GM19025 (cell line): ENCODE results near the gene ZFP3.
"Not testable (repeated sequence)": the region's sequence is repeated elsewhere in the genome, so short reads cannot be mapped to it uniquely, and the experiment has no call there.

ENCODE experiments used
- ATAC-seq: cut with Tn5 transposase; IDR thresholded peaks from one replicate; pipeline ENCODE4 v1.9.1; 2021; ENCODE audit warnings: mild to moderate bottlenecking, low read depth, moderate library complexity; ENCODE audit not compliant: unreplicated experiment

Gene ZFP3

DNA sequence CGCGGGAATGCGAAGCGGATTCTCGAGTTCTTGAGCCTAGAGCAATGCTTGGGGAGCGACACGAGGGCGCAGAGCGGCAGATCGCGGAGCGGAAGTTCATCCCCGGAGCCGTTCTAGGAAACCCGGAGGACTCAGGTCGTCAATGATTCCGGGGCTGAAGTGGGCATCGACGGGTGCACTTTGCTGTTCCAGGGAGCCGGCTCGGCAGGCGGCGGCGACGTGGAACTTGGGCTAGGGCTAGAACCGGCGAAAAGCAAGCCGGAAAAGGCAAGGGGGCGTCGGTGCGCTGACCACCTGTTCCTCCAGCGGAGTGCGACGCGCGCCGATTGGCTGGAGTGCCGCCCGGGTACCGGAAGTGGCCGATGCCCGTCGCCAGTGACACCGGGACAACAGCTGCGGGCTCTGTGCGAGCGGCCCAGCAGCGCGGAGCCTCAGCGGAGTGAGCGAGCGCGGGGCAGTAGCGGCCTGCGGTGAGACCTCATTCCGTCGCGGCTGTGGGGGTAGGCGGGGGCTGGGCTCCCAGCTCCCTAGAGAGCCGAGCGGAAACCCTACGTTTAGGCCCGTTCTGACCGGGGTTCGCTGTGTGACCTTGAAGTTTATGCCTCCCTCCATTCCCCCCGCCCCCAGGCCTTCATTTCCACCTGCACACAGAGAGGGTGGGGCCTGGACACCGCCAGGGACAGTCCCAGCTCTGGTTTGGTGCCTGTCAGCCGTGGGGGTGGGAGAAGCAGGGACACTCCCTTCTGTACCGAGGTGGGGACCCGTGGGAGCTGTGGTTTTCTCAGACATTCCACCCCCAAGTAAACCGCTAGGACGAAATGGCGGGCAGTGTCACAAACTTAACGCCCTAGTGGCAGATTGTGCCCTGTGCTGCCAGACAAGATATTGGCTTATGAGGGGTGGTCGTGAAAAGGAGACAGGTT lies at the start of gene ZFP3:
Gene ZFP3 (plus strand): TSS at position 362 of the 923 bp plus-strand sequence. CDS start 13,038 bp downstream, outside the sequence.
- ATAC-seq, result peak; percentile 74

GRCh38 chr17:5030168-5030567 lies 48.1 kb upstream of the ZFP3 start:
- ATAC-seq, result not testable (repeated sequence)

DNA sequence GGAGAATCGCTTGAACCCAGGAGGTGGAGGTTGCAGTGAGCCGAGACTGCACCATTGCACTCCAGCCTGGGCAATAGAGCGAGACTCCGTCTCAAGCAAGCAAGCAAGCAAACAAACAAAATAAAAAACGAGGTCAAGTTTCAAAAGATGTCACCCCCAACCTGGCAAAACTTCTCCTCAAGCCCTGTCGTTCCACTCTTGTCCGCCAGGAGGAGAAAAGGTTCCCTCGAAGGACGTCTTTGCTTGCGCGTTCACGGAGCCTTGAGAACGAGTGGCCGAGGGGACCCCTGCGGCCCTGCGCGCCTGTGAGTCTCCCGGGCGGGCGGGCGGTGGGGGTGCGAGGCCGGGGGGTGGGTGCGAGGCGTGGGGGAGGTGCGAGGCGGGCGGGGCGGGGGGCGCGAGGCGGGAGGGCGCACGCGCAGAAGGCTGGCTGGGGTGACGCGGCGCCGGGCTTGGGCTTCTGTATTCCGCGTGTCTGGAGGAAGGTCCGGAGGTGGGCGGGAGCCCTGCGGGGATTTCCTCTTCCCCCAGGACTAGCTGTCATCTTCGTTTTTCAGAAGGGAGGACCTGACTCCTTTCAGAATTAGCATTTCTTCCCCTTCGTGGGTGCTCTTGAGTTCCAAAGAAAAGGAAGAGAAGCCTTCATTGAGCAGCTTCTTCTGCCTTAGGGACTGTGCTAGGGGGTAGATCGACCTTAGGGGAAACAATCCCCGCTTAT lies 46.7 kb upstream of the ZFP3 start:
- ATAC-seq, result no peak

DNA sequence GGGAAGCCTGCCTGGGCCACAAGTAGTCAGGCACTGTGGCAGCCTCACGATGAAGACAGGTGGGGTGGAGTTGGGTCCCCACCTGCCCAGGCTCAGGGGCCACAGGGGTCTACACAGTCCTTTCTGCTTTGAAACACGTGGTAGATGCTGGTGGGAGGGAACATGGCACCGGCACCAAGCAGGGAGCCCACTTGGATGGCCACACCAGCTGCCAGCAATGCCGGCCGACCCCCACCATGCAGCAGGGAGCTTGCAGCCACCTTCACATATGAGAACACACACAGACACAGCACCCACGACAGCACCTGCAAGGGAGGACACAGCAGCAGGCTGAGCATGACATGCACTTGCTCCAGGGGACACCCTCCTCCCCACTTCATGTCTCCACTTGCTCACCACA lies 45.4 kb upstream of the ZFP3 start:
- no peak for ATAC-seq

GRCh38 chr17:5033352-5034015 lies 44.8 kb upstream of the ZFP3 start:
- ATAC-seq, result no peak

- ATAC-seq, result no peak
Measured at GRCh38 chr17:5034063-5034462, 44.2 kb upstream of the ZFP3 start.

- ATAC-seq, result no peak
Measured at GRCh38 chr17:5034651-5035050, 43.6 kb upstream of the ZFP3 start.

DNA sequence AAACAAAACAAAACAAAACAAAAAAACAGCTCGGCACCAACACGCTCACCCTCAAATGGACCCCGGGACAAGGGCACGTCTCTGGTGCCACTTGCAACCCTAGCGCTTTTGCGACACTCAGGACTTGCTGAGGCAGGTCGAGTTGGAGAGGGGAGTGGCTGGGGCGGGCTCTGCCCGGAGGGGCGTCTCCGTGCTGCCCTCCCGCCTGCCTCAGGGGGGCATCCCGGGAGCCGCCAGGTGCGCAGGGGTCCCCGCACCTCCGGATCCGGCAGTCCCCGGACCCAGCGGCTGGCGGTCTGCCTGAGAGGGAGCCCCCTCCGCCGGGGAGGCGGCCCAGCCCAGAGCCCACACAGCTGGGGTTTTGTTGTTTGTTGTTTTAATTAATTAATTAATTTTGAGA lies 43.0 kb upstream of the ZFP3 start, which contains the start of gene SLC52A1:
Gene SLC52A1 (minus strand): TSS at position 112 of the 400 bp plus-strand sequence. CDS start 820 bp downstream, outside the sequence.
- ATAC-seq, result no peak

DNA sequence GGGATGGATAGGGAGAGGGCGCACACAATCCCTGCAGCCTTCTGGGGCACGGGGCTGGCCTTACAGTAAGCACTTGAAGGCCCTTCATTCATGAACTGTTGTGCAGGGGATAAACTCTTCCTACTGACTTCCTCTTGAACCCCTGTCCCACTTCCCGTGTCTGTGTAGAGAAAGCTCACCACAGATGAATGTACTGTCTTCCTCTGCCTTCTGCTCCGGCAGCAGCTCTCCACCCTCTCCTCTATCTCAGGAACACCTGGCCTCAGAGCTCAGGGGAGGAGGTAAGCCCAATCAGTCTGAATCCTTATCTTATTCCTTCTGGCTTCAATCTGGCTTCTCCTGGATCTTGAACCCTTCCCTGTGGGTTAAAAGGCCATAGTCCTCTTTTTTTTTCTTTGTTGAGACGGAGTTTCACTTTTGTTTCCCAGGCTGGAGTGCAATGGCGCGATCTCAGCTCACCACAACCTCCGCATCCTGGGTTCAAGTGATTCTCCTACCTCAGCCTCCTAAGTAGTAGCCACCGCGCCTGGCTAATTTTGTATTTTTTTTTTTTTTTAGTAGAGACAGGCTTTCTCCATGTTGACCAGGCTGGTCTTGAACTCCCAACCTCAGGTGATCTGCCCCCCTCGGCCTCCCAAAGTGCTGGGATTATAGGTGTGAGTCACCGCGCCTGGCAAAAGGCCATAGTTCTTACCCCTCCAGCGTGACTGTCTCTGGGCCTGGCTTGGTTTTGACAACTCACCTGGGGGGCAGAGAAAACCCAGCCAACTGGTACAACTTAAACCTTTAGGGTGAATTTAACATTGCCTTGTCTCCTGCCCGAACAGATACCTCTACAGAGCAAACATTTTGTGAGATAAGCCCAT lies 35.9 kb upstream of the ZFP3 start:
- ATAC-seq, result no peak

DNA sequence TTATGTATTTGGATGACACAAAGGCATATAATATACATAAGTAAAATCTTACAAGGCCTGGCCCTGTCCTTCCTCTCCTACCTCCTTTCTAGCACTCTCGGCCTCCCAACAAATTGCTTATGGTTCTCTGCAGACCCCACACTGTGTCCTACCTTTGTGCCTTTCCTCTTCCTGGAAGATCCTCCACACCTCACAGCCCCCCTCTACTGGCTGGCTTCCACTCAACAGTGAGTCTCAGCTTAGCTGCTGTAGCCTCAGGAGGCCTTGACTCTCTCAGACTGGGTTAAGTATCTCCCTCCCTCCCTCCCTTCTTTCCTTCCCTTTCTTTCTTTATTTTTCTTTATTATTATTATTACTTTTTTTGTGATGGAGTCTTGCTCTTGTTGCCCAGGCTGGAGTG lies 34.7 kb upstream of the ZFP3 start:
- ATAC-seq, result no peak

DNA sequence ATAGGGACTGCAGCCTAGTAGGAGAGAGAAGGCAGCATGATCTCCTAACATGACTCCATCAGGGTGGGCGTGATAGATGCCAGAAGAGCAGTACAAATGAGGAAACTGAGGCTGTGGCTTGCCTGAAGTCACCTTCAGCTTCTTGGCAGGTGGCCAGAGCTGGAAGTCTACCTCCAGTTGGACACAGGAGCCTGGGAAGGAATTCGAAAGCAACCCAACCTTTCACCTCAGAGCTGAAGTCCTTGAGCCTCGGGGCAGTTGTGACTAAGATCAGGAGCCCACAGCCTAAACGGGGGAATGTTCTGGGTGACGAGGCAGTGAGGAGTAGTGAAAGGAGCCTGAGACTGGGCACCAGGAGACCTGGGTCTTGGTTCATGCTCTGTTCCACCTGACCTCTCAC lies 33.6 kb upstream of the ZFP3 start:
- ATAC-seq, result no peak

GRCh38 chr17:5045496-5045895 lies 32.8 kb upstream of the ZFP3 start:
- no peak for ATAC-seq

DNA sequence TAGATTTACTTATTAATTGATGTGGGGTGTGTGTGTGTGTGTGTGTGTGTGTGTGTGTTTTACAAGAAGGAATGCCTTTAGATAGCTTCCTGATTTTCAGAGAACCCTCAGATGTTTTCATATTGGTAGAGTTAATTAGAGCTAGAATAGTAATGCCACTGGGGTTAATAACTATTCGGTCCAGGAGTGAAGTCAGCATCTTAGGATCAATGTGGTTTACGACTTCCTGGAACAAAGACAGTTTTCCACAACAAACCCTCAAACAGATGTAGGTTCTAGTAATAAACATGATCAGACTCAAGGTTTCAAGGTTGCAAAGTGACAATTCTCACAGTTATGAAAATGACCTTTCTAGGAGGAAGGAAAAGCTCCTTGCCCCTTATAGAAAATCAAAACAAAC lies 30.8 kb upstream of the ZFP3 start:
- ATAC-seq, result no peak

GRCh38 chr17:5049314-5049841 lies 28.9 kb upstream of the ZFP3 start:
- ATAC-seq, result no peak

DNA sequence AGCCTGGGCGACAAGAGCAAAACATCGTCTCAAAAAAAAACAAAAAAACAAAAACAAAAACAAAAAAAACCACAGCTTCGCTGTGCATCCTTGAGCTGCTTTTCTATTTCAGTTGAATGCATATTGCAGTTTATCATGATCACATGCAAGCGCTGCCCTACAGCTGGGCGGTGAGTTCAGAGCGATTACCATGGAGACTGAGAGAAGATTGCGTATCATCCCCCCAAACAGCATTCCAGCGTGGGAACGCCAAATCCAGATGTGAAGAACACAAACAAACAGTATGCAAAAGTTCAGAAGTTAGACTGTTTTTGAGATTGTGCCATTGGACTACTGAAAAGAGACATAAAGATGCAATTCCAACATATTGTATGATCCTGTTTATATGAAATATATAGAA lies 28.0 kb upstream of the ZFP3 start:
- ATAC-seq, result no peak

- ATAC-seq, result no peak
Measured at GRCh38 chr17:5055543-5055942, 22.7 kb upstream of the ZFP3 start.

GRCh38 chr17:5065227-5065744 lies 13.0 kb upstream of the ZFP3 start:
- ATAC-seq, result no peak

DNA sequence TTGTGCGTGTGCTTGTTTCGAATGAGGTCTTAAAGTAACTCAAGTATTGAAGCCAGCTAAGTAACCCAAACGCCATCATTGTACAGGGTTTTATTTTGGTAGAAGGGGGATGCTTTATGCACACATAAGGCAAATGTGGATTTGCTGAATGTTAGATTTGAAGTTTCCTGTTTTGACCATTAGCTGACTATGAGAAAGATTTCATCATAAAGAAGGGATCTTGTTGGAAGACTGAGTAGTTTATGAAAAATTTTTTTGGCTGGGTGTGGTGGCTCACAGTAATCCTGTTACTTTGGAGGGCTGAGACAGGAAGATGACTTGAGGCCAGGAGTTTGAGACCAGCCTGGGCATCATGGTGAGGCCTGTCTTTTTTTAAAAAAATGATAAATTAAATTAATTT lies 10.0 kb upstream of the ZFP3 start:
- no peak for ATAC-seq

DNA sequence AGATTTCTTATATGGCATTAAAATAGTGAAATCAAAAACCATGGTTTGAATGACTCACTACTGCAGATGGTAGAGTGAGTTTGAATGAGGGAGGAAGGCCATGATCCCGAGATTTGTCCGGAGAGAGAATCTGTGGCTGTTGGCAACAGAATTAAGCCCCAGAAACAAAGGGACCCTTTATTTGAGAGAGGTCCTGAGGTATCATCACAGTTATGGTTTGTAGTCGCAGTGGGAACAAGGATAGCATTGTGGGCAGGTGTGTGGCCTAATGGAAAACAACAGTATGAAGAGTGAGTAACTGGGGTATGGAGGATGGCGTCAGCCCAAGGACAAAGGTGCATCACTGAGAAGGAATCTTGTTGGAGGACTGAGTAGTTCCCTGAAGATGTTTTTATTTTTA lies 8.5 kb upstream of the ZFP3 start:
- ATAC-seq, result no peak

DNA sequence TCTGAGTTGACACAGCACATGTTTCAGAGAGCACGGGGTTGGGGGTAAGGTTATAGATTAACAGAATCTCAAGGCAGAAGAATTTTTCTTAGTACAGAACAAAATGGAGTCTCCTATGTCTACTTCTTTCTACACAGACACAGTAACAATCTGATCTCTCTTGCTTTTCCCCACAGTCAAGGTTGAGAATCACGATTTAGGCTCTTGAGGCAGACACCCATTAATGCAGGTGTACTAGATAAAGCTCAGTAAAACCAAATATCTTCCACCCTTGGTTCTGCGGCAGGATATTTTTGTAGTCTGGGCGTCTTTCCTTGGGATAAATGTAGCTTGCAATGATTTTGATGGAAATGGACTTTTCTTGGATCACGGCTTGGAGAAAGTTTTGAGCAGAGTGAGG lies 2.8 kb upstream of the ZFP3 start:
- ATAC-seq, result not testable (repeated sequence)
